PC-9 (cell line): ENCODE results near the gene AKT1S1. TPM values are rescaled to one million over a fixed set of nuclear protein-coding genes. Genes with fewer than 3 reads are reported as not detected.
A peak's percentile ranks its signal among the peaks of the same experiment; 100 is the strongest.
"Not testable (repeated sequence)": the region's sequence is repeated elsewhere in the genome, so short reads cannot be mapped to it uniquely, and the experiment has no call there.

Experiments used
- BruUV-seq: library from RNA; stranded (reverse); fragments of 400-500 nt; replicated peaks from 2 replicates; lab custom pipeline; 2021; lab: Mats Ljungman, UMichigan
- CTCF ChIA-PET: fragments of 300-600 bp; sonication (Branson Sonifier 250); formaldehyde crosslinking; loops from one replicate; lab custom pipeline; 2022; ENCODE audit warnings: antibody characterized with exemption; lab: Charles Lee
- POLR2A ChIA-PET: fragments of 300-600 bp; sonication (Branson Sonifier 250); formaldehyde crosslinking; loops from one replicate; lab custom pipeline; 2022; ENCODE audit warnings: antibody characterized with exemption; ENCODE audit not compliant: unreplicated experiment; lab: Charles Lee
- DNase-seq, 2 experiments: peaks; one replicate each; pipeline versions ENCODE4 v3.0.0 to v3.0.0-alpha.2; 2015 to 2022; ENCODE audit warnings: mixed read lengths in 1 of 2
- H2AFZ ChIP-seq: fragments of 200-600 bp; sonication (generic); 2 replicates; pipeline ENCODE4 v1.8.1; 2017; ENCODE audit warnings: antibody characterized with exemption
- H3F3A ChIP-seq: fragments of 200-600 bp; sonication (generic); 2 replicates; pipeline ENCODE4 v1.8.1; 2017; ENCODE audit warnings: antibody characterized with exemption, mild to moderate bottlenecking, low read depth; ENCODE audit not compliant: insufficient read depth
- H3K27ac ChIP-seq: fragments of 200-600 bp; sonication (generic); 2 replicates; pipeline ENCODE4 v1.6.1; 2016; ENCODE audit warnings: mixed run types
- H3K27me3 ChIP-seq: fragments of 200-600 bp; sonication (generic); 2 replicates; pipeline ENCODE4 v1.6.1; 2016; ENCODE audit warnings: low read depth, mixed run types; ENCODE audit not compliant: insufficient read depth
- H3K36me3 ChIP-seq: fragments of 200-600 bp; sonication (generic); 2 replicates; pipeline ENCODE4 v1.6.1; 2016; ENCODE audit warnings: low read depth, mixed run types
- H3K4me1 ChIP-seq: fragments of 200-600 bp; sonication (generic); replicated peaks from 2 replicates; pipeline ENCODE4 v1.6.1; 2016; ENCODE audit warnings: mixed run types; ENCODE audit not compliant: insufficient read depth
- H3K4me2 ChIP-seq: fragments of 200-600 bp; sonication (generic); 2 replicates; pipeline ENCODE4 v1.6.1; 2017; ENCODE audit warnings: mixed run types
- H3K4me3 ChIP-seq: fragments of 200-600 bp; sonication (generic); 2 replicates; pipeline ENCODE4 v1.6.1; 2016; ENCODE audit warnings: mixed run types
- H3K79me2 ChIP-seq: fragments of 200-600 bp; sonication (generic); 2 replicates; pipeline ENCODE4 v1.6.1; 2017; ENCODE audit warnings: low read depth, mixed run types
- H3K9me2 ChIP-seq: fragments of 200-600 bp; sonication (generic); 2 replicates; pipeline ENCODE4 v1.8.1; 2017; ENCODE audit warnings: mild to moderate bottlenecking; ENCODE audit not compliant: insufficient read depth
- H3K9me3 ChIP-seq: fragments of 200-600 bp; sonication (generic); 2 replicates; pipeline ENCODE4 v1.8.1; 2016; ENCODE audit warnings: low read depth; ENCODE audit not compliant: insufficient read depth
- H4K20me1 ChIP-seq: fragments of 200-600 bp; sonication (generic); 2 replicates; pipeline ENCODE4 v1.8.1; 2017; ENCODE audit not compliant: insufficient read depth
- EZH2 ChIP-seq: fragments of 200-600 bp; sonication (generic); IDR thresholded peaks from 2 replicates; pipeline ENCODE4 v1.8.0; 2017; ENCODE audit warnings: antibody characterized with exemption, low read depth
- intact Hi-C: fragments of 100-400 bp; cut with micrococcal nuclease; formaldehyde crosslinking; loops from one replicate; pipeline ENCODE4 v1.10.0; 2022; ENCODE audit not compliant: unreplicated experiment
- microRNA-seq: library from miRNA; unstranded; fragments of <30 nt; microRNA quantifications from one replicate; pipeline ENCODE4 v1.2.0, GENCODE V29; 2021; ENCODE audit warnings: borderline number of aligned reads, borderline replicate concordance
- total RNA-seq: library from RNA; stranded (reverse); gene quantifications from 2 replicates; pipeline ENCODE4 v1.2.3, GENCODE V29; 2021
- TF ChIP-seq, protein P1 (sequence below): fragments of 200-600 bp; sonication (generic); conservative IDR thresholded peaks from 2 replicates; pipeline ENCODE4 v1.6.1; 2017; ENCODE audit warnings: mixed run types, antibody characterized with exemption, mild to moderate bottlenecking, moderate library complexity

AKT1S1 gene
- total RNA-seq, 1 experiment from 2014 or later: 143 TPM

DNA sequence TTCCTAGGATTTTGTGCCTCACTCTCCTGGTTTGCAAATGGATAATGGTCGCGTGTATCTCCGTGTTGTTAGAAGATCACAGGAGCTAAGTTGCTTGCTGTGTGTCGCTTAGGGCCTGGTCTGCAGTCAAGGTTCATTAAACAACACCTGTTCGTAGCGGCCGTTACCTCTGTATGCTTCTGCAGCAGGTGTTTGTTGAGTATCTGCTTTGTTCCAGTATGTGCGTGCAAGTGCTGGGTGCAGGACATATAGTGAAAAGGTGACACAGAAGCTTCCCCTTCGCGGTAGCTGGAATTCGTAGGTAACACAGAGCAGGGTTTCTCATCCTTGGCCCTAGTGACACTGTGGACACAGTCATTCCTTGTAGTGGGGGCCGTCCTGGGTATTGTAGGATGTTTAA, 53.7 kb downstream of the AKT1S1 start:
- Histone ChIP-seq H3K4me3 (no peak overlapping the region), H3K9me2 (no peaks in the 10 kb centered on the region), H3K4me1 (peaks cover 8% of the 10 kb centered on the region), H3K36me3 (0 out of 2 replicates have a peak, but pooled peaks cover 8% of the 10 kb centered on the region), H3K27me3 (no peaks in the 10 kb centered on the region), H3K79me2 (peaks cover 45% of the 10 kb centered on the region), H4K20me1 (peaks cover 35% of the 10 kb centered on the region), H3K9me3 (no peaks in the 10 kb centered on the region), H3K4me2 (no peak overlapping the region), H3F3A (no peaks in the 10 kb centered on the region; the same call in 1 of the 2 replicates), H2AFZ (no peak overlapping the region), H3K27ac (no peak overlapping the region)
- intact Hi-C loops: no loop called here
- ChIA-PET CTCF (no interaction called here), POLR2A (no interaction called here)
- TF ChIP-seq, protein P1, sequence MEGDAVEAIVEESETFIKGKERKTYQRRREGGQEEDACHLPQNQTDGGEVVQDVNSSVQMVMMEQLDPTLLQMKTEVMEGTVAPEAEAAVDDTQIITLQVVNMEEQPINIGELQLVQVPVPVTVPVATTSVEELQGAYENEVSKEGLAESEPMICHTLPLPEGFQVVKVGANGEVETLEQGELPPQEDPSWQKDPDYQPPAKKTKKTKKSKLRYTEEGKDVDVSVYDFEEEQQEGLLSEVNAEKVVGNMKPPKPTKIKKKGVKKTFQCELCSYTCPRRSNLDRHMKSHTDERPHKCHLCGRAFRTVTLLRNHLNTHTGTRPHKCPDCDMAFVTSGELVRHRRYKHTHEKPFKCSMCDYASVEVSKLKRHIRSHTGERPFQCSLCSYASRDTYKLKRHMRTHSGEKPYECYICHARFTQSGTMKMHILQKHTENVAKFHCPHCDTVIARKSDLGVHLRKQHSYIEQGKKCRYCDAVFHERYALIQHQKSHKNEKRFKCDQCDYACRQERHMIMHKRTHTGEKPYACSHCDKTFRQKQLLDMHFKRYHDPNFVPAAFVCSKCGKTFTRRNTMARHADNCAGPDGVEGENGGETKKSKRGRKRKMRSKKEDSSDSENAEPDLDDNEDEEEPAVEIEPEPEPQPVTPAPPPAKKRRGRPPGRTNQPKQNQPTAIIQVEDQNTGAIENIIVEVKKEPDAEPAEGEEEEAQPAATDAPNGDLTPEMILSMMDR: no peak
- TF ChIP-seq EZH2: no peak
- no peak for DNase-seq
- BruUV-seq: no TSS peak

GRCh38 chr19:49820125-49820524, 57.0 kb downstream of the AKT1S1 start:
- Histone ChIP-seq H3K4me1 (peaks cover 16% of the 10 kb centered on the region), H3K36me3 (0 out of 2 replicates have a peak, but pooled peaks cover 8% of the 10 kb centered on the region), H3K9me2 (no peaks in the 10 kb centered on the region), H4K20me1 (peaks cover 13% of the 10 kb centered on the region), H3K9me3 (no peaks in the 10 kb centered on the region), H3K27me3 (no peaks in the 10 kb centered on the region), H3K4me3 (no peak overlapping the region), H2AFZ (no peak overlapping the region), H3K4me2 (no peak overlapping the region), H3K27ac (no peak overlapping the region), H3K79me2 (peaks cover 44% of the 10 kb centered on the region), H3F3A (peaks cover 10% of the 10 kb centered on the region)
- ChIA-PET POLR2A (no interaction called here), CTCF (interaction anchor here (1.2 kb wide), 1 partner anchor 31 kb away, joined by 7 read pairs; the partner anchor contains the start of gene PTOV1)
- intact Hi-C loops: no loop called here
- no TSS peak for BruUV-seq
- no peak for TF ChIP-seq EZH2
- TF ChIP-seq, protein P1: no peak
- DNase-seq: no peak

DNA sequence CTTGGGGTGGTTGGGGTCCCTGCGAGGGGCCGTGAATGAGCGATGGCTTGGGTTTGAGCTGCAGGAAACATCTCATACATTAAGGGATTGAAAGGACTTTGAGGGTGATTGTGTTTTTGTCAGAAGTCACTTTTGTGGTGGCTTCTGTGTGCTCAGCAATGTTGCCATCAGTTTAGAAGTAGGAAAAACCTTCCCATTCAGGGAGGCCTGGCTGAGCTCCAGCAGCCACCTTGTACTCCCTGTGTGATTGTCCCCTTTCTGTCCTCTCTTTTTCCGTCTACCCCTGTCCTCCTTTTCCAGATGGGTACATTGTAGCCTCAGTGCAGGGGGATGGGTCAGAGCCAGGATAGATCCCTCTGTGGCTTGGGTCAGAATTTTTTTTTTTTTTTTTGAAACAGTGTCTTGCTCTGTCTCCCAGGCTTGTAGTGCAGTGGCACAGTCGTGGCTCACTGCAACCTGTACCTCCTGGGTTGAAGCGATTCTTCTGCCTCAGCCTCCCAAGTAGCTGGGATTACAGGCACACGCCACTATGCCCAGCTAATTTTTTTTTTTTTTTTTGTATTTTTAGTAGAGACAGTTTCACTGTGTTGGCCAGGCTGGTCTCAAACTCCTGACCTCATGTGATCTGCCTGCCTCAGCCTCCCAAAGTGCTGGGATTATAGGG, 57.6 kb downstream of the AKT1S1 start:
- H3K79me2 ChIP-seq: peaks cover 42% of the 10 kb centered on the region
- CTCF ChIA-PET: interaction anchor here (0.7 to 1.2 kb wide), 2 partner anchors 31 to 96 kb away, joined by 4 to 7 read pairs; partner anchors contain the start of gene PTOV1
- H3K9me2 ChIP-seq, POLR2A ChIA-PET, H3K27me3 ChIP-seq, H3K9me3 ChIP-seq, H2AFZ ChIP-seq, DNase-seq, H3K27ac ChIP-seq, H3K36me3 ChIP-seq: not testable (repeated sequence)
- peak overlapping the region; percentile 79 for H3K4me2 ChIP-seq
- H3F3A ChIP-seq: peaks cover 14% of the 10 kb centered on the region
- TSS peak; percentile 24 for BruUV-seq
- intact Hi-C loops: loop anchor here (5.0 kb wide), 1 partner anchor 48 kb away; the partner anchor contains the start of gene PNKP
- H4K20me1 ChIP-seq: peaks cover 13% of the 10 kb centered on the region
- peaks cover 16% of the 10 kb centered on the region for H3K4me1 ChIP-seq
- H3K4me3 ChIP-seq: peak overlapping the region; percentile 84; the same call in 1 of the 2 replicates

Small RNA genes within 50 kb of the gene (microRNA-seq; reads per million reads assigned to microRNA genes)
- gene MIR4749: 2.0 reads per million
- gene MIR4750: 3.4 reads per million
- not detected for gene MIR6800

Other genes starting within 250 kb of the AKT1S1 start
- gene RRAS, start 237.2 kb downstream of the AKT1S1 start, total RNA-seq: 36.6 and 40.6 TPM in 2 replicates
- gene SCAF1, start 235.1 kb downstream of the AKT1S1 start, total RNA-seq: 86.9 and 91.3 TPM in 2 replicates
- gene IRF3, start 211.5 kb downstream of the AKT1S1 start, total RNA-seq: 181 and 220 TPM in 2 replicates
- gene BCL2L12, start 211.4 kb downstream of the AKT1S1 start, total RNA-seq: 80.3 and 84.8 TPM in 2 replicates
- 228 and 261 TPM in 2 replicates for gene PRMT1, start 200.1 kb downstream of the AKT1S1 start, total RNA-seq
- gene ADM5, start 187.8 kb downstream of the AKT1S1 start, total RNA-seq: 9.5 and 14.2 TPM in 2 replicates
- gene CPT1C, start 186.2 kb downstream of the AKT1S1 start, total RNA-seq: 1.7 and 2.1 TPM in 2 replicates
- not detected in 2 replicates for gene TSKS, start 114.0 kb downstream of the AKT1S1 start, total RNA-seq
- 91.8 and 95.1 TPM in 2 replicates for gene AP2A1, start 110.4 kb downstream of the AKT1S1 start, total RNA-seq
- 50.0 and 60.4 TPM in 2 replicates for gene FUZ, start 64.1 kb downstream of the AKT1S1 start, total RNA-seq
- 92.2 and 99.6 TPM in 2 replicates for gene MED25, start 59.1 kb downstream of the AKT1S1 start, total RNA-seq
- 151 and 155 TPM in 2 replicates for gene PTOV1, start 26.2 kb downstream of the AKT1S1 start, total RNA-seq
- gene PNKP, start 9.8 kb downstream of the AKT1S1 start, total RNA-seq: 82.7 and 85.6 TPM in 2 replicates
- 52.1 and 62.3 TPM in 2 replicates for gene TBC1D17, start 347 bp upstream of the AKT1S1 start, total RNA-seq
- 0.85 TPM in 1 of 2 replicates, not detected in the other for gene IL4I1, start 19.5 kb upstream of the AKT1S1 start, total RNA-seq
- 15.3 and 19.2 TPM in 2 replicates for gene ATF5, start 51.9 kb upstream of the AKT1S1 start, total RNA-seq
- 66.8 and 101 TPM in 2 replicates for gene NUP62, start 52.1 kb upstream of the AKT1S1 start, total RNA-seq
- gene SIGLEC11, start 83.8 kb upstream of the AKT1S1 start, total RNA-seq: not detected in 2 replicates
- gene VRK3, start 148.0 kb upstream of the AKT1S1 start, total RNA-seq: 53.3 and 62.5 TPM in 2 replicates
- 13.9 and 14.0 TPM in 2 replicates for gene ZNF473, start 148.7 kb upstream of the AKT1S1 start, total RNA-seq